Measurements from ENCODE around the gene HUS1. TPM values are rescaled to one million over a fixed set of nuclear protein-coding genes. Genes with fewer than 3 reads are reported as not detected.

The HUS1 gene
- total RNA-seq, 1 donor from 2014 or later, result 30.4 TPM

GRCh38 chr7:47978790-47979144, 648 bp downstream of the HUS1 start:
- Histone ChIP-seq H3K27me3 (no peaks in the 10 kb centered on the region), H3K9me3 (no peaks in the 10 kb centered on the region), H3K27ac (peak overlapping the region; percentile 87 to 89), H3K4me3 (peak overlapping the region; percentile 61 to 88), H3K36me3 (peaks cover 38 to 46% of the 10 kb centered on the region in 2 donors), H3K4me1 (peaks cover 4 to 15% of the 10 kb centered on the region in 2 donors)
- DNase-seq (ENCODE audit: low spot score in 2 of 2), result no peak
- intact Hi-C loops (cut with DNase I), result loop anchor here (1.0 to 2.0 kb wide), 3 partner anchors 36 to 111 kb away; partner anchors contain the start of genes C7orf57 and UPP1
- TF ChIP-seq CTCF (IDR thresholded peaks at IDR 0.05), result no peak

GRCh38 chr7:47973739-47974138, 5.7 kb downstream of the HUS1 start:
- intact Hi-C loops (cut with DNase I), result no loop called here
- no peak overlapping the region for H3K27ac ChIP-seq
- H3K4me1 ChIP-seq, result peaks cover 4 to 15% of the 10 kb centered on the region in 2 donors
- H3K9me3 ChIP-seq, result no peaks in the 10 kb centered on the region
- no peak overlapping the region for H3K4me3 ChIP-seq
- no peak for TF ChIP-seq CTCF (IDR thresholded peaks at IDR 0.05)
- DNase-seq (ENCODE audit: low spot score in 2 of 2), result no peak
- H3K27me3 ChIP-seq, result no peaks in the 10 kb centered on the region
- H3K36me3 ChIP-seq, result peaks cover 57 to 76% of the 10 kb centered on the region in 2 donors

- H3K27me3 ChIP-seq, result no peaks in the 10 kb centered on the region
- no peaks in the 10 kb centered on the region for H3K9me3 ChIP-seq
- DNase-seq (ENCODE audit: low spot score in 2 of 2), result no peak
- no peak overlapping the region for H3K4me3 ChIP-seq
- no peak for TF ChIP-seq CTCF (IDR thresholded peaks at IDR 0.05)
- H3K36me3 ChIP-seq, result peaks cover 67 to 79% of the 10 kb centered on the region in 2 donors
- peak overlapping the region in 1 of 2 donors; percentile 65 for H3K27ac ChIP-seq
- intact Hi-C loops (cut with DNase I), result no loop called here
- no peaks in the 10 kb centered on the region for H3K4me1 ChIP-seq
These were observed 8.7 kb downstream of the HUS1 start for GRCh38 chr7:47970761-47971160.

GRCh38 chr7:47968847-47969774, 10.3 kb downstream of the HUS1 start:
- Histone ChIP-seq H3K4me1 (no peaks in the 10 kb centered on the region), H3K27me3 (no peaks in the 10 kb centered on the region), H3K27ac (no peak overlapping the region), H3K4me3 (no peak overlapping the region), H3K9me3 (no peaks in the 10 kb centered on the region), H3K36me3 (peaks cover 68 to 79% of the 10 kb centered on the region in 2 donors)
- intact Hi-C loops (cut with DNase I), result no loop called here
- peak; percentile 53 to 70 (median 69) for TF ChIP-seq CTCF (IDR thresholded peaks at IDR 0.05)
- DNase-seq (ENCODE audit: low spot score in 2 of 2), result no peak

GRCh38 chr7:47967708-47968107, 11.7 kb downstream of the HUS1 start:
- H3K36me3 ChIP-seq, result peaks cover 68 to 78% of the 10 kb centered on the region in 2 donors
- H3K4me1 ChIP-seq, result no peaks in the 10 kb centered on the region
- no peak for DNase-seq (ENCODE audit: low spot score in 2 of 2)
- H3K4me3 ChIP-seq, result no peak overlapping the region
- H3K27me3 ChIP-seq, result no peaks in the 10 kb centered on the region
- no peaks in the 10 kb centered on the region for H3K9me3 ChIP-seq
- no peak overlapping the region for H3K27ac ChIP-seq
- no peak for TF ChIP-seq CTCF (IDR thresholded peaks at IDR 0.05)
- intact Hi-C loops (cut with DNase I), result no loop called here
